IPS-11a (cell line): ENCODE results near the gene TMEM217.
"Not testable (repeated sequence)": the region's sequence is repeated elsewhere in the genome, so short reads cannot be mapped to it uniquely, and the experiment has no call there.

ENCODE experiments used
- H3K4me3 ChIP-seq: one replicate; pipeline ENCODE4 v1.5.1; 2013; ENCODE audit warnings: low read depth, low read length, control low read depth

TMEM217 gene

DNA sequence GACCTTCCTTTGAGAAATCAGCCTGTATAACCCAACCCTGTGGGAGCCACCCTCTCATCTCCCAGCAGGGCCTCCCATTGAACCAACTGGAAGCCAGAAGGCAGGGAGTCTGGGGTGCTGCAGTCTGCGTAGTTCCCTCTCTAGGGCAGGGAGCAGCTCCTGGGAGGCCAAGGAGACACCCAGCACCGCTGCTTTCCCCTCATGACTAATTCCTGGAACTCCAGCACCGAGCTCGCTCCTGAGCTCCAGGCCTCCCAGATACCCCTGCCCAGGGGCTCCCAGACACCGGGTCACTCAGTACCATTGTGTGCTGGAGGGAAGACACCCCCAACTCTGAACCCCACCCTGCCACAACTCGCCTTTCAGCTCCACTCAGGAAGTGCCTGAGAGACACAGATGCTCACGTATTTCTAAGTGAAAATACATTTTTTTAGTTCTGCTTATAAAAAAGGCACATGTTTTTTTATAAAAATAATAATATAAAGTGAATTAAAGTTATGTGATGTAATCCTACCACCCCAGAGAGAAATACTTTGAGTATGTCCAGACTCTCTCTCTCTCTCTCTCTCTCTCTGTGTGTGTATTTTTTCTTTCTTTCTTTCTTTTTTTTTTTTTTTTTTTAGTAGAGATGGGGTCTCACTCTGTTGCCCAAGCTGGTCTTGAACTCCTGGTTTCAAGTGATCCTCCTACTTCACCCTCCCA is 70.5 kb downstream of the TMEM217 start:
- H3K4me3 ChIP-seq = no peak overlapping the region

DNA sequence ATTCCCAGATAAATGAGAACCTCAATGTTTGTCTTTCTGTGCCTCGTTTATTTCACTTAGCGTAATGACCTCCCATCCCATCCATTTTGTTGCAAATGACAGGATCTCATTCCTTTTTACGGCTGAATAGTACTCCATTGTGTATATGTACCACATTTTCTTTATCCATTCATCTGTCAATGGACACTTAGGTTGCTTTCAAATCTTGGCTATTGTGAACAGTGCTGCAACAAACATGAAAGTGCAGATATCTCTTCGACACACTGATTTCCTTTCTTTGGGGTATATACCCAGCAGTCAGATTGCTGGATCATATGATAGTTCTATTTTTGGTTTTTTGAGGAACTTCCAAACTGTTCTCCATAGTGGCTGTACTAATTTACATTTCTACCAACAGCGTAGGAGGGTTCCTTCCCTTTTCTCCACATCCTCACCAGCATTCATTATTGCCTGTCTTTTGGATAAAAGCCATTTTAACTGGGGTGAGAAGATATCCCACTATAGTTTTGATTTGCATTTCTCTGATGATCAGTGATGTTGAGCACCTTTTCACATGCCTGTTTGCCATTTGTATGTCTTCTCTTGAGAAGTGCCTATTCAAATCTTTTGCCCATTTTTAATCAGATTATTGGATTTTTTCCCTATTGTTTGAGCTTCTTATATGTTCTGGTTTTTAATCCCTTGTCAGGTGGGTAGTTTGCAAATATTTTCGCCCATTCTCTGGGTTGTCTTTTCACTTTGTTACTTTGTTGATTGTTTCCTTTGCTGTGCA is 71.8 kb downstream of the TMEM217 start:
- H3K4me3 ChIP-seq = not testable (repeated sequence)

- H3K4me3 ChIP-seq = no peak overlapping the region
Measured at GRCh38 chr6:37182736-37183590, 75.0 kb downstream of the TMEM217 start.

DNA sequence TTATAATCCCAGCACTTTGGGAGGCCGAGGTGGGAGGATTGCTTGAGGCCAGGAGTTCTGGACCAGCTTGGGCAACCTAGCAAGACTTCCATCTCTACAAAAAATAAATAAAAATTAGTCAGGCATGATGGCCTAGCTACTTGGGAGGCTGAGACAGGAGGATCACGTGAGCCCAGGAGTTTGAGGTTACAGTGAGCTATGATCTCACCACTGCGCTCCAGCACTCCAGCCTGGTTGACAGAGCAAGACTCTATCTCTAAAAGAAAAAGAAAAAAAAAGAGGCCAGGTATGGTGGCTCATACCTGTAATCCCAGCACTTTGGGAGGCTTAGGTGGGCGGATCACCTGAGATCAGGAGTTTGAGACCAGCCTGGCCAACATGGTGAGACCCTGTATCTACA is 77.3 kb downstream of the TMEM217 start:
- H3K4me3 ChIP-seq = not testable (repeated sequence)

- H3K4me3 ChIP-seq = no peak overlapping the region
Measured at GRCh38 chr6:37180075-37180474, 77.9 kb downstream of the TMEM217 start.

- no peak overlapping the region for H3K4me3 ChIP-seq
Measured at GRCh38 chr6:37177935-37178517, 79.9 kb downstream of the TMEM217 start.

- no peak overlapping the region for H3K4me3 ChIP-seq
Measured at GRCh38 chr6:37177077-37177934, 80.6 kb downstream of the TMEM217 start.

DNA sequence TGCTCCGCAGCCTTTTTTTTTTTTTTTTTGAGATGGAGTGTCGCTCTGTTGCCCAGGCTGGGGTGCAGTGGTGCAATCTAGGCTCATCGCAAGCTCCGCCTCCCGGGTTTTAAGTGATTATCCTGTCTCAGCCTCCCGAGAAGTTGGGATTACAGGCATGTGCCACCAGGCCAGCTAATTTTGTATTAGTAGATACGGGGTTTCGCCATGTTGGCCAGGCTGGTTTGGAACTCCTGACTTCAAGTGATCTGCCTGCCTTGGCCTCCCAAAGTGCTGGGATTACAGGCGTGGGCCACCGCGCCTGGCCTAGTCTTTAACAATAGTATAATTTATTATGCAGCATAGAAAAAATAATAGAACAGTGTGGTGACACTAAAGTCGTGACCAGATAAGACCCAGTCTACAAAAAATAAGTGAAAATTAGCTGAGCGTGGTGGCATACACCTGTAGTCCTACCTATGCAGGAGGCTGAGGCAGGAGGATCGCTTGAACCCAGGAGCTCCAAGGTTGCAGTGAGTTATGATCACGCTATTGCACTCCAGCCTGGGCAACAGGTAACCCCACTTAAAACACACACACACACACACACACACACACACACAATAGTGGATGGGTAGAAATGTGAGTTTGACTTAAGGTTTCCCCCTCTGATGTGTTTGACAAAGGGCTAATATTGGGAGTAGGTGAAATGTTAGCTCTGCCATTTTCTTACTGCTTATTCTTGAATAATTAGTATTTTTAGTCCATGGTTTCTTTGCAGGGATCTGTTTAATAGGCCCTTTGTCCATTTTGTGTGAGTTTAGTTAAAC is 81.5 kb downstream of the TMEM217 start:
- H3K4me3 ChIP-seq = no peak overlapping the region

DNA sequence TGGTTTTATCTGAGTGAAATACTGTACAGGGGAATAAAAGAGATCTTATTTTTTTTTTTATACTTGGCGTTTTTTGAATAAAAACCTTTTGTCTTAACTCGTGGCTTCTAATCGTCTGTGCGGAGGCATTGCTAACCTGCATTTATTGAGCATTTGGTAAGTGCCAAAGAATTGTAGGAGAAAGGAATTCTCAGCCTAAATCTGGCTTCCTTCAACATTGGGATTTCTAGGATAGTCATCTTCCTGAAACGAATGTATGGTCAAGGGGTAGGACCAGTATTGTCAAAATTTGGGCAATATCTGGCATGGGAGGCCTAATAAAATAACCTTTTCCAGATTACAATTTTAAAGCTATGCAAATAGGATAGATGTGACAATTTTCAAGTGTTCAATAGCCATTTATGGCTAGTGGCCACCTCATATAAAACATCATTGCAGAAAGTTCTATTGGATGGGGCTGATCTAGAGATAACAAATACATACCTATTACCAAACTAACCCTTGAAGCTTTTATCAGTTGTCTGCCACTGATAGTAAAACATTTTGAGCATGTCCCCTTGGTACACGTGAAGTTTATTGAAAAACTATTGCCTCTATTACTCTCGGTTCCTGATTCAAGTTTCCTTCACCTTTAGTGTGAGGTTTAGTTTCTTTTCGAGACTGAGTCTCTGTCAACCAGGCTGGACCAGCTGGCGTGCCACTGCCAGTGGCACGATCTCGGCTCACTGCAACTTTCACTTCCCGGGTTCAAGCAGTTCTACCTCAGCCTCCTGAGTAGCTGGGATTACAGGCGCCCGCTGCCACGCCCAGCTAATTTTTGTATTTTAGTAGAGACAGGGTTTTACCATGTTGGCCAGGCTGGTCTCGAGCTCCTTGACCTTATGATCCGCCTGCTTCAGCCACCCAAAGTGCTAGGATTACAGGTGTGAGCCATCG is 82.3 kb downstream of the TMEM217 start:
- no peak overlapping the region for H3K4me3 ChIP-seq

- no peak overlapping the region for H3K4me3 ChIP-seq
Measured at GRCh38 chr6:37174515-37175331, 83.2 kb downstream of the TMEM217 start.

DNA sequence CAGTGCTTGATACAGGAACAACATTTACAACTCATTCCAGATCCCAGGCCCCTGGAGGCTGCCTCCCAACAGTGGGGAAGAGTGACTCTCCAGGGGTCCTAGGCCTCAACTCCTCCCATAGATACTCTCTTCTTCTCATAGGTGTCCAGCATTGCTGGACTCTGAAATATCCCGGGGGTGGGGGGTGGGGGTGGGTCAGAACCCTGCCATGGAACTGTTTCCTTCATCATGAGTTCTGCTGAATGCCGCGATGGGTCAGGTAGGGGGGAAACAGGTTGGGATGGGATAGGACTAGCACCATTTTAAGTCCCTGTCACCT is 83.8 kb downstream of the TMEM217 start:
- H3K4me3 ChIP-seq = no peak overlapping the region

DNA sequence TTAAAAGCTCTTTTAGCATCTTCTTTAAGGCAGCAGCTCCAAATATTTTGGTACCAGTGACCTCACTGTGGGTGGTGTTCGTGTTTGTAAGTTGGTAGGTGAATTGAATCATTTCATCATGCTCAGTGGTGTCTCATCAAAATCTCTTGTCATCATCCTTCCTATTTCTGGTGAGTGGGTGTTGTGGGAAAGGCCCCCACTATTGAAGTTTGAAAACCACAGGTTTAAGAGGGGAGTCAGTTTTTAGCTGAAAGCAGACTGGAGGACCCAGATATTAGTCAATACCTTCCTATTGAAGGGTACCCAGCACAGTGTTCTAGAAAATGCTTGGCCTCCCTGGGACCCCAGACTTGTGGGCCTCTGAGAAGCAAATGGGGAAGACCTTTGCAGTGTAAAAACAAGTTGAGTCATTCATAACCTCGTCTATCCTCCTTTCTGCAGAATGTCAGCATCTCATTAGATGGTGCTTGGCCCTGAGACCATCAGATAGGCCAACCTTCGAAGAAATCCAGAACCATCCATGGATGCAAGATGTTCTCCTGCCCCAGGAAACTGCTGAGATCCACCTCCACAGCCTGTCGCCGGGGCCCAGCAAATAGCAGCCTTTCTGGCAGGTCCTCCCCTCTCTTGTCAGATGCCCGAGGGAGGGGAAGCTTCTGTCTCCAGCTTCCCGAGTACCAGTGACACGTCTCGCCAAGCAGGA is 84.3 kb downstream of the TMEM217 start:
- no peak overlapping the region for H3K4me3 ChIP-seq

GRCh38 chr6:37172912-37173492 is 84.9 kb downstream of the TMEM217 start:
- H3K4me3 ChIP-seq = peak overlapping the region; percentile 97

GRCh38 chr6:37171970-37172812 is 85.8 kb downstream of the TMEM217 start:
- H3K4me3 ChIP-seq = peak overlapping the region; percentile 97

GRCh38 chr6:37171201-37171969 is 86.6 kb downstream of the TMEM217 start:
- peak overlapping the region; percentile 97 for H3K4me3 ChIP-seq
